Panc1 (cell line): Measurements from ENCODE around the gene ITPR2. TPM values are rescaled to one million over a fixed set of nuclear protein-coding genes. Genes with fewer than 3 reads are reported as not detected.

Source experiments
- ATAC-seq: fragments of 200-7000 bp; cut with Tn5 transposase; 2 replicates; pipeline ENCODE4 v1.9.1; 2020; ENCODE audit warnings: mild to moderate bottlenecking, moderate library complexity
- BruUV-seq: library from RNA; stranded (reverse); fragments of 400-500 nt; replicated peaks from 2 replicates; lab custom pipeline; 2021; lab: Mats Ljungman, UMichigan
- CTCF ChIA-PET: fragments of 300-600 bp; sonication (Branson Sonifier 250); formaldehyde crosslinking; loops from one replicate; lab custom pipeline; 2022; ENCODE audit warnings: antibody characterized with exemption; lab: Charles Lee
- POLR2A ChIA-PET: fragments of 300-600 bp; sonication (Branson Sonifier 250); formaldehyde crosslinking; loops from one replicate; lab custom pipeline; 2022; ENCODE audit warnings: antibody characterized with exemption; lab: Charles Lee
- DNase-seq: peaks from one replicate; pipeline ENCODE4 v3.0.0-alpha.2; 2010; ENCODE audit warnings: low read depth, low spot score
- H3K27ac ChIP-seq: 2 replicates; pipeline ENCODE4 v1.5.1; 2011; ENCODE audit warnings: mild to moderate bottlenecking, low read length, inconsistent platforms
- H3K27me3 ChIP-seq: fragments of 200-500 bp; sonication (Bioruptor generic); 2 replicates; pipeline ENCODE4 v1.6.0; 2014; ENCODE audit warnings: low read length, inconsistent platforms; ENCODE audit not compliant: control insufficient read depth, insufficient read depth
- H3K36me3 ChIP-seq: fragments of 200-500 bp; sonication (Bioruptor generic); 2 replicates; pipeline ENCODE4 v1.5.1; 2014; ENCODE audit warnings: inconsistent platforms, mild to moderate bottlenecking, low read length, moderate library complexity; ENCODE audit not compliant: control insufficient read depth, insufficient read depth
- H3K4me1 ChIP-seq: 2 replicates; pipeline ENCODE4 v1.5.1; 2011; ENCODE audit warnings: inconsistent platforms, mild to moderate bottlenecking, low read length, moderate library complexity; ENCODE audit not compliant: control insufficient read depth, insufficient read depth
- H3K4me3 ChIP-seq, 2 experiments: 2 replicates each; pipeline ENCODE4 v1.5.1; 2011 to 2012; ENCODE audit warnings: low read depth in 2 of 2, low read length in 2 of 2, mild to moderate bottlenecking in 2 of 2, inconsistent platforms in 1 of 2, moderate library complexity in 1 of 2
- H3K9me3 ChIP-seq: fragments of 200-500 bp; sonication (Bioruptor generic); 2 replicates; pipeline ENCODE4 v1.5.1; 2014; ENCODE audit warnings: low read depth, mild to moderate bottlenecking, inconsistent platforms, low read length, moderate library complexity; ENCODE audit not compliant: control insufficient read depth, insufficient read depth
- POLR2AphosphoS5 ChIP-seq: IDR thresholded peaks from 2 replicates; pipeline ENCODE4 v1.6.1; 2012; ENCODE audit warnings: mild to moderate bottlenecking, low read depth, low read length, moderate library complexity
- SIN3A ChIP-seq: IDR thresholded peaks from 2 replicates; pipeline ENCODE4 v1.6.1; 2012; ENCODE audit warnings: low read depth, mild to moderate bottlenecking, low read length, moderate library complexity, borderline replicate concordance; ENCODE audit not compliant: insufficient read depth
- TCF7L2 ChIP-seq: IDR thresholded peaks from 2 replicates; pipeline ENCODE4 v1.6.1; 2011; ENCODE audit warnings: mild to moderate bottlenecking, low read depth, low read length, inconsistent platforms
- in situ Hi-C: cut with HindIII; loops from 2 replicates; pipeline ENCODE4 v1.10.0; 2016; ENCODE audit warnings: low sequenced_read_pairs, low pct_unique_long_range_greater_than_20kb
- intact Hi-C: fragments of 100-400 bp; cut with micrococcal nuclease; formaldehyde crosslinking; loops from one replicate; pipeline ENCODE4 v1.10.0; 2022; ENCODE audit not compliant: unreplicated experiment
- total RNA-seq: library from RNA; stranded (reverse); gene quantifications from one replicate; pipeline ENCODE4 v1.2.1, GENCODE V29; 2021; ENCODE audit not compliant: unreplicated experiment
- TF ChIP-seq, protein P1 (sequence below): fragments of 450-650 bp; IDR thresholded peaks from 2 replicates; pipeline ENCODE4 v1.5.1; 2017; ENCODE audit warnings: mild to moderate bottlenecking
- TF ChIP-seq, protein P2 (sequence below), 2 experiments: IDR thresholded peaks; 2 replicates each; pipeline ENCODE4 v1.6.1; 2011 to 2012; ENCODE audit warnings: low read depth in 2 of 2, control low read depth in 1 of 2, low read length in 1 of 2, mild to moderate bottlenecking in 1 of 2, moderate library complexity in 1 of 2; ENCODE audit not compliant: insufficient read depth in 1 of 2

The ITPR2 gene
- total RNA-seq, 1 experiment from 2014 or later, result 41.8 TPM

DNA sequence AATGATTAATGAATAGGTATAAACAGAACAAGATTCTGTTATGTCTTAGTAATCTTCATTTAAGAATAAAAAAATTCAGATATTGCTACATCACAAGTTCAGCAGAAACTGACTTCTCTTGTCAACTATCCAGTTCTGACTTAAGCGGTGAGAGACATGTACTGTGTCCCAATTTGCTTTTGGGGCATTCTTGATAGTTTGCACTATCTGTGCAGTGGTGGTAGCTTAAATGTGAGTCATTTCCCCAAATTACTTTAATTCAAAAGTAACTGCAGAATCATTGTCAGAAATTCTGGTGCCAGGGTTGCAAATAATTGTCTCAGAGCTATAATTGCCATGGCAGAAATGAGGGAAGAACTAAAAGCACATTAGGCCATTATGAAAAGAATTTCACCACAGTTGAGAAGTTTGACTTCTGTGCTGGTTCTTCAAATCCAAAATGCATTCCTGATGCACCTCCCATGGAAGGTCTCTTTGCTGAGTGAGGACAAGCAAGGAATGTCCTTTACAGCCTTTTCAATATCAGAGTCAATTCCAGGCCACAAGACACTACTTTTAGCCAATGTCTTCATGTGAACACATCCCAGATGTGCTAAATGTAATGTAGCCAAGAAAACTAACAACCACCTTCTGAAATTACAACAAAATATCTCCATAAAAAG, 332.9 kb downstream of the ITPR2 start:
- ChIA-PET POLR2A (no interaction called here), CTCF (no interaction called here)
- in situ Hi-C loops, result no loop called here
- no peak for TF ChIP-seq POLR2AphosphoS5
- TF ChIP-seq SIN3A, result no peak
- TF ChIP-seq, protein P1, sequence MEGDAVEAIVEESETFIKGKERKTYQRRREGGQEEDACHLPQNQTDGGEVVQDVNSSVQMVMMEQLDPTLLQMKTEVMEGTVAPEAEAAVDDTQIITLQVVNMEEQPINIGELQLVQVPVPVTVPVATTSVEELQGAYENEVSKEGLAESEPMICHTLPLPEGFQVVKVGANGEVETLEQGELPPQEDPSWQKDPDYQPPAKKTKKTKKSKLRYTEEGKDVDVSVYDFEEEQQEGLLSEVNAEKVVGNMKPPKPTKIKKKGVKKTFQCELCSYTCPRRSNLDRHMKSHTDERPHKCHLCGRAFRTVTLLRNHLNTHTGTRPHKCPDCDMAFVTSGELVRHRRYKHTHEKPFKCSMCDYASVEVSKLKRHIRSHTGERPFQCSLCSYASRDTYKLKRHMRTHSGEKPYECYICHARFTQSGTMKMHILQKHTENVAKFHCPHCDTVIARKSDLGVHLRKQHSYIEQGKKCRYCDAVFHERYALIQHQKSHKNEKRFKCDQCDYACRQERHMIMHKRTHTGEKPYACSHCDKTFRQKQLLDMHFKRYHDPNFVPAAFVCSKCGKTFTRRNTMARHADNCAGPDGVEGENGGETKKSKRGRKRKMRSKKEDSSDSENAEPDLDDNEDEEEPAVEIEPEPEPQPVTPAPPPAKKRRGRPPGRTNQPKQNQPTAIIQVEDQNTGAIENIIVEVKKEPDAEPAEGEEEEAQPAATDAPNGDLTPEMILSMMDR, result no peak
- no peak for TF ChIP-seq TCF7L2
- TF ChIP-seq, protein P2, sequence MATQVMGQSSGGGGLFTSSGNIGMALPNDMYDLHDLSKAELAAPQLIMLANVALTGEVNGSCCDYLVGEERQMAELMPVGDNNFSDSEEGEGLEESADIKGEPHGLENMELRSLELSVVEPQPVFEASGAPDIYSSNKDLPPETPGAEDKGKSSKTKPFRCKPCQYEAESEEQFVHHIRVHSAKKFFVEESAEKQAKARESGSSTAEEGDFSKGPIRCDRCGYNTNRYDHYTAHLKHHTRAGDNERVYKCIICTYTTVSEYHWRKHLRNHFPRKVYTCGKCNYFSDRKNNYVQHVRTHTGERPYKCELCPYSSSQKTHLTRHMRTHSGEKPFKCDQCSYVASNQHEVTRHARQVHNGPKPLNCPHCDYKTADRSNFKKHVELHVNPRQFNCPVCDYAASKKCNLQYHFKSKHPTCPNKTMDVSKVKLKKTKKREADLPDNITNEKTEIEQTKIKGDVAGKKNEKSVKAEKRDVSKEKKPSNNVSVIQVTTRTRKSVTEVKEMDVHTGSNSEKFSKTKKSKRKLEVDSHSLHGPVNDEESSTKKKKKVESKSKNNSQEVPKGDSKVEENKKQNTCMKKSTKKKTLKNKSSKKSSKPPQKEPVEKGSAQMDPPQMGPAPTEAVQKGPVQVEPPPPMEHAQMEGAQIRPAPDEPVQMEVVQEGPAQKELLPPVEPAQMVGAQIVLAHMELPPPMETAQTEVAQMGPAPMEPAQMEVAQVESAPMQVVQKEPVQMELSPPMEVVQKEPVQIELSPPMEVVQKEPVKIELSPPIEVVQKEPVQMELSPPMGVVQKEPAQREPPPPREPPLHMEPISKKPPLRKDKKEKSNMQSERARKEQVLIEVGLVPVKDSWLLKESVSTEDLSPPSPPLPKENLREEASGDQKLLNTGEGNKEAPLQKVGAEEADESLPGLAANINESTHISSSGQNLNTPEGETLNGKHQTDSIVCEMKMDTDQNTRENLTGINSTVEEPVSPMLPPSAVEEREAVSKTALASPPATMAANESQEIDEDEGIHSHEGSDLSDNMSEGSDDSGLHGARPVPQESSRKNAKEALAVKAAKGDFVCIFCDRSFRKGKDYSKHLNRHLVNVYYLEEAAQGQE (IDR thresholded peaks at IDR 0.05; ENCODE audit: insufficient read depth in 1 of 2, low read depth in 2 of 2, low read length in 1 of 2), result no peak
- H3K36me3 ChIP-seq, result no peaks in the 10 kb centered on the region
- no peak overlapping the region for H3K4me3 ChIP-seq
- intact Hi-C loops, result no loop called here
- ATAC-seq (no peak), DNase-seq (no peak)
- no peak overlapping the region for H3K27ac ChIP-seq
- no peaks in the 10 kb centered on the region for H3K4me1 ChIP-seq
- no peaks in the 10 kb centered on the region for H3K27me3 ChIP-seq
- no TSS peak for BruUV-seq
- H3K9me3 ChIP-seq, result no peaks in the 10 kb centered on the region

DNA sequence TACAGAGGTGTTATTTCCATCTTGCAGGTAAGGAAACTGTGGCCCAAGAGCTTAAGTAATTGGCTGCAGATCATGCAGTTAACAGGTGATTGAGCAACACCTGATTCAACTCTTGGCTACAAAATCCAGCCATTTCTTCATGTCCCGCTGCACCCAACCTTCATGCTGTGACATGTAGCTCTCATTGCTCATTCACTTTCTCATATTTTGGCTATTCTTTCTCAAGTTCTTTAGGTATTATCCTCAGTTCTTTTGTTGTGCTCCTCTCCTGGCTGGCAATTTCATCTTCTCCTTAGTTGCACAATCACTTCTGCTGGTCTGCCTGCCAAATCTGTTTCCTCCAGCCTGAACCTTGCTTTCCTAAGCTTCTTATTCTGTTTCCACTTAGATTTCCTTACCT, 336.8 kb downstream of the ITPR2 start:
- intact Hi-C loops, result no loop called here
- TF ChIP-seq, protein P1, result no peak
- no peak for TF ChIP-seq SIN3A
- TF ChIP-seq TCF7L2, result no peak
- TF ChIP-seq POLR2AphosphoS5, result no peak
- TF ChIP-seq, protein P2 (IDR thresholded peaks at IDR 0.05; ENCODE audit: insufficient read depth in 1 of 2, low read depth in 2 of 2, low read length in 1 of 2), result no peak
- ChIA-PET POLR2A (no interaction called here), CTCF (no interaction called here)
- no peaks in the 10 kb centered on the region for H3K27me3 ChIP-seq
- DNase-seq (no peak), ATAC-seq (no peak)
- H3K4me3 ChIP-seq, result no peak overlapping the region
- H3K9me3 ChIP-seq, result no peaks in the 10 kb centered on the region
- no peaks in the 10 kb centered on the region for H3K36me3 ChIP-seq
- H3K4me1 ChIP-seq, result no peaks in the 10 kb centered on the region
- no TSS peak for BruUV-seq
- H3K27ac ChIP-seq, result no peak overlapping the region
- in situ Hi-C loops, result no loop called here
